Measurements from ENCODE around the gene VSTM1.

VSTM1 gene

GRCh38 chr19:54069470-54069869, 5.8 kb upstream of the VSTM1 start (continued):
- TF ChIP-seq ZBTB11 (tag by site-specific recombination; conservative IDR thresholded peaks at IDR 0.05; ENCODE audit: low read depth) (no peak), ZFP37 (tag by site-specific recombination; IDR thresholded peaks at IDR 0.05) (no peak), PRDM1 (tag by site-specific recombination; IDR thresholded peaks at IDR 0.05) (no peak), ZNF214 (tag by site-specific recombination; IDR thresholded peaks at IDR 0.05; ENCODE audit: borderline replicate concordance) (no peak), ZNF830 (tag by site-specific recombination; IDR thresholded peaks at IDR 0.05; ENCODE audit: low read depth) (no peak)

GRCh38 chr19:54062643-54063042, 1.1 kb downstream of the VSTM1 start:
- no peaks in the 10 kb centered on the region for H3K9me3 ChIP-seq (ENCODE audit: control insufficient read depth, insufficient read depth, low read depth, low read length)
- no peak overlapping the region for H3K4me3 ChIP-seq (ENCODE audit: low read depth, low read length)
- H3K36me3 ChIP-seq (ENCODE audit: control insufficient read depth in 2 of 2, insufficient read depth in 1 of 2, low read length in 2 of 2) = no peaks in the 10 kb centered on the region
- TF ChIP-seq GLI2 (tag by site-specific recombination; IDR thresholded peaks at IDR 0.05; ENCODE audit: borderline replicate concordance, low read depth) = no peak
- no peak for TF ChIP-seq ZXDB (tag by site-specific recombination; IDR thresholded peaks at IDR 0.05)
- TF ChIP-seq ZFP41 (tag by site-specific recombination; IDR thresholded peaks at IDR 0.05; ENCODE audit: borderline replicate concordance) = no peak
- TF ChIP-seq KLF8 (tag by site-specific recombination; IDR thresholded peaks at IDR 0.05) = no peak
- no peaks in the 10 kb centered on the region for H3K4me1 ChIP-seq (ENCODE audit: control insufficient read depth, insufficient read depth, low read length)
- ChIA-PET POLR2A (interaction anchor here (0.7 kb wide), 1 partner anchor 1376 kb away, joined by 5 read pairs; no protein-coding TSS in a partner anchor), CTCF (interaction anchor here (0.6 to 1.0 kb wide), 2 partner anchors 33 to 563 kb away, joined by 3 to 5 read pairs; no protein-coding TSS in a partner anchor)
- no peak overlapping the region for H3K27ac ChIP-seq (ENCODE audit: extremely low read depth, low read depth, low read length)

- Histone ChIP-seq H3K36me3 (ENCODE audit: control insufficient read depth in 2 of 2, insufficient read depth in 1 of 2, low read length in 2 of 2) (no peaks in the 10 kb centered on the region), H3K4me3 (ENCODE audit: low read depth, low read length) (no peak overlapping the region), H3K9me3 (ENCODE audit: control insufficient read depth, insufficient read depth, low read depth, low read length) (no peaks in the 10 kb centered on the region), H3K27ac (ENCODE audit: extremely low read depth, low read depth, low read length) (no peak overlapping the region), H3K4me1 (ENCODE audit: control insufficient read depth, insufficient read depth, low read length) (no peaks in the 10 kb centered on the region)
- POLR2A ChIA-PET = no interaction called here
- CTCF ChIA-PET = interaction anchor here (1.6 kb wide), 1 partner anchor 255 kb away, joined by 3 read pairs; no protein-coding TSS in a partner anchor
- TF ChIP-seq ZNF701 (tag by site-specific recombination; IDR thresholded peaks at IDR 0.05) = no peak
- TF ChIP-seq ZNF658 (tag by site-specific recombination; IDR thresholded peaks at IDR 0.05) = no peak
- TF ChIP-seq ATF2 (tag by site-specific recombination; IDR thresholded peaks at IDR 0.05; ENCODE audit: low read depth) = no peak
- no peak for TF ChIP-seq TRIM28 (IDR thresholded peaks at IDR 0.05; ENCODE audit: borderline replicate concordance, low read length)
- TF ChIP-seq ZFP3 (tag by site-specific recombination; IDR thresholded peaks at IDR 0.05; ENCODE audit: low read depth) = no peak
- TF ChIP-seq SP2 (tag by site-specific recombination; IDR thresholded peaks at IDR 0.05) = no peak
- no peak for TF ChIP-seq KLF10 (tag by site-specific recombination; IDR thresholded peaks at IDR 0.05)
- TF ChIP-seq ZNF580 (tag by site-specific recombination; IDR thresholded peaks at IDR 0.05) = no peak
- no peak for TF ChIP-seq ZNF37A (tag by site-specific recombination; IDR thresholded peaks at IDR 0.05)
- no peak for TF ChIP-seq HOXC10 (CRISPR knock-in tag; IDR thresholded peaks at IDR 0.05)
- no peak for TF ChIP-seq KLF8 (tag by site-specific recombination; IDR thresholded peaks at IDR 0.05)
- TF ChIP-seq BCL11A (tag by site-specific recombination; IDR thresholded peaks at IDR 0.05; ENCODE audit: low read depth) = no peak
- TF ChIP-seq ZNF747 (tag by site-specific recombination; IDR thresholded peaks at IDR 0.05) = no peak
Observed at GRCh38 chr19:54047616-54048015, 16.1 kb downstream of the VSTM1 start.
